Natural killer cell (primary cell): Measurements from ENCODE around the gene AP2A2. TPM values are rescaled to one million over a fixed set of nuclear protein-coding genes. Genes with fewer than 3 reads are reported as not detected.

Experiments
- ATAC-seq, 3 donors: fragments of 150-1000 bp in 2 of 3; fragments of 200-7000 bp in 1 of 3; cut with Tn5 transposase; 1 replicate in 1 of 3; 2 replicates in 2 of 3; pipeline ENCODE4 v1.10.0; 2021; ENCODE audit warnings: mild to moderate bottlenecking in 2 of 3, moderate library complexity in 2 of 3
- DNase-seq, 2 donors: peaks; one replicate each; pipeline versions ENCODE4 v3.0.0 to v3.0.0-alpha.2; 2013 to 2021; ENCODE audit warnings: mixed read lengths in 1 of 2
- H3K27ac ChIP-seq: one replicate; pipeline ENCODE4 v1.5.1; 2013; ENCODE audit warnings: mild to moderate bottlenecking, low read length
- H3K27me3 ChIP-seq: one replicate; pipeline ENCODE4 v1.6.1; 2013; ENCODE audit warnings: low read length; ENCODE audit not compliant: control insufficient read depth, insufficient read depth
- H3K36me3 ChIP-seq: one replicate; pipeline ENCODE4 v1.6.1; 2013; ENCODE audit warnings: low read length; ENCODE audit not compliant: control insufficient read depth, insufficient read depth
- H3K4me1 ChIP-seq: one replicate; pipeline ENCODE4 v1.6.1; 2013; ENCODE audit warnings: low read length; ENCODE audit not compliant: control insufficient read depth, insufficient read depth
- H3K4me3 ChIP-seq: one replicate; pipeline ENCODE4 v1.5.1; 2013; ENCODE audit warnings: low read length
- H3K9me3 ChIP-seq: one replicate; pipeline ENCODE4 v1.6.1; 2013; ENCODE audit warnings: low read length; ENCODE audit not compliant: control insufficient read depth, insufficient read depth
- H3K27ac Mint-ChIP-seq, 2 donors: one replicate each; pipeline ENCODE4 v1.8.0; 2022; ENCODE audit warnings: mild to moderate bottlenecking in 2 of 2, mixed read lengths in 2 of 2, moderate library complexity in 1 of 2
- H3K27me3 Mint-ChIP-seq, 2 donors: one replicate each; pipeline ENCODE4 v1.8.0; 2022; ENCODE audit warnings: low read depth in 2 of 2, mixed read lengths in 2 of 2
- H3K36me3 Mint-ChIP-seq: one replicate; pipeline ENCODE4 v1.8.0; 2022; ENCODE audit warnings: mixed read lengths
- H3K4me1 Mint-ChIP-seq, 2 donors: one replicate each; pipeline ENCODE4 v1.8.0; 2022; ENCODE audit warnings: mixed read lengths in 2 of 2
- H3K4me3 Mint-ChIP-seq: one replicate; pipeline ENCODE4 v1.8.0; 2022; ENCODE audit warnings: mild to moderate bottlenecking, moderate library complexity, mixed read lengths
- H3K9me3 Mint-ChIP-seq, 2 donors: one replicate each; pipeline ENCODE4 v1.8.0; 2022; ENCODE audit warnings: mixed read lengths in 2 of 2
- WGBS: methylation state at CpG from one replicate; pipeline ENCODE4 v1.1.7; 2013; ENCODE audit warnings: missing lambda C conversion rate; ENCODE audit not compliant: insufficient coverage; 5-methylcytosine and 5-hydroxymethylcytosine counted together
- intact Hi-C: fragments of 100-400 bp; cut with micrococcal nuclease; formaldehyde crosslinking; loops from one replicate; pipeline ENCODE4 v1.14.2; 2022
- total RNA-seq, 4 donors: library from RNA; stranded (reverse); fragments of 120-200 nt in 1 of 4; gene quantifications; one replicate each; pipeline versions ENCODE4 v1.2.3 to v1.2.4, GENCODE V29; 2013 to 2022
- TF ChIP-seq, protein P1 (sequence below): fragments of 200-600 bp; IDR thresholded peaks from one replicate; pipeline ENCODE4 v1.8.0; 2022; ENCODE audit warnings: antibody characterized with exemption

The AP2A2 gene
- total RNA-seq, 3 donors from 2014 or later (not counting 1 experiment from before 2014, with no cell fraction given) = 57.2 to 120 (median 82.9) TPM

DNA sequence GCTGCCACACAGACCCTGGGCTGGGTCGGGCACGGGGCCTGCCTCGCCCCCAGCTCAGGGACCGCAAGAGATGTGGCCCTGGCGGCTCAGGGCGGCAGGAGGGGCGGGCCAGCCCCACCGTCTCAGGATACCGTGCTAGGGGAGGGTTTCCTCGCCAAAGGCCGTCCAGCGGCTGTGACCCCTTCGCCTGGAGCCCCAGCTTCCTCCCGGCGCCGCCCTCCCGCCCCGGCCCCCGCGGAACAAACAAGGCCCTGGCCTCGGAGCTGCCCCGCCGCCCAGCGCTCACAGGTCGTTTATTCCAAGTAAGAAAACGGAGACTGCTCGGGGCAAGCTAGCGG lies 543 bp upstream of the AP2A2 start:
- Histone ChIP-seq H3K27ac (peak overlapping the region; percentile 61), H3K27me3 (no peaks in the 10 kb centered on the region), H3K9me3 (no peaks in the 10 kb centered on the region), H3K4me3 (peak overlapping the region; percentile 25), H3K36me3 (no peaks in the 10 kb centered on the region), H3K4me1 (peaks cover 30% of the 10 kb centered on the region)
- H3K27me3 Mint-ChIP-seq = no peaks in the 10 kb centered on the region
- no peaks in the 10 kb centered on the region for H3K36me3 Mint-ChIP-seq
- DNase-seq (peak in 1 of 2 donors; percentile 31), ATAC-seq (no peak)
- no peaks in the 10 kb centered on the region for H3K9me3 Mint-ChIP-seq
- H3K4me1 Mint-ChIP-seq = peaks cover 30 to 31% of the 10 kb centered on the region in 2 donors
- H3K4me3 Mint-ChIP-seq = peak overlapping the region; percentile 17
- 58% methylated on average over 28 of the region's 28 CpGs for WGBS
- intact Hi-C loops = no loop called here
- no peak overlapping the region for H3K27ac Mint-ChIP-seq
- TF ChIP-seq, protein P1, sequence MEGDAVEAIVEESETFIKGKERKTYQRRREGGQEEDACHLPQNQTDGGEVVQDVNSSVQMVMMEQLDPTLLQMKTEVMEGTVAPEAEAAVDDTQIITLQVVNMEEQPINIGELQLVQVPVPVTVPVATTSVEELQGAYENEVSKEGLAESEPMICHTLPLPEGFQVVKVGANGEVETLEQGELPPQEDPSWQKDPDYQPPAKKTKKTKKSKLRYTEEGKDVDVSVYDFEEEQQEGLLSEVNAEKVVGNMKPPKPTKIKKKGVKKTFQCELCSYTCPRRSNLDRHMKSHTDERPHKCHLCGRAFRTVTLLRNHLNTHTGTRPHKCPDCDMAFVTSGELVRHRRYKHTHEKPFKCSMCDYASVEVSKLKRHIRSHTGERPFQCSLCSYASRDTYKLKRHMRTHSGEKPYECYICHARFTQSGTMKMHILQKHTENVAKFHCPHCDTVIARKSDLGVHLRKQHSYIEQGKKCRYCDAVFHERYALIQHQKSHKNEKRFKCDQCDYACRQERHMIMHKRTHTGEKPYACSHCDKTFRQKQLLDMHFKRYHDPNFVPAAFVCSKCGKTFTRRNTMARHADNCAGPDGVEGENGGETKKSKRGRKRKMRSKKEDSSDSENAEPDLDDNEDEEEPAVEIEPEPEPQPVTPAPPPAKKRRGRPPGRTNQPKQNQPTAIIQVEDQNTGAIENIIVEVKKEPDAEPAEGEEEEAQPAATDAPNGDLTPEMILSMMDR = no peak

- Histone ChIP-seq H3K4me3 (peak overlapping the region; percentile 54), H3K9me3 (no peaks in the 10 kb centered on the region), H3K4me1 (peaks cover 30% of the 10 kb centered on the region), H3K27me3 (no peaks in the 10 kb centered on the region), H3K27ac (peak overlapping the region; percentile 50), H3K36me3 (no peaks in the 10 kb centered on the region)
- ATAC-seq = no peak
- H3K36me3 Mint-ChIP-seq = no peaks in the 10 kb centered on the region
- no peaks in the 10 kb centered on the region for H3K9me3 Mint-ChIP-seq
- TF ChIP-seq, protein P1 = no peak
- H3K4me1 Mint-ChIP-seq = peaks cover 38 to 40% of the 10 kb centered on the region in 2 donors
- WGBS = 20% methylated on average over 24 of the region's 26 CpGs
- no peaks in the 10 kb centered on the region for H3K27me3 Mint-ChIP-seq
- peak overlapping the region; percentile 80 to 83 for H3K27ac Mint-ChIP-seq
- DNase-seq = peak in 1 of 2 donors; percentile 49
- intact Hi-C loops = no loop called here
- peak overlapping the region; percentile 85 for H3K4me3 Mint-ChIP-seq
These were observed 759 bp downstream of the AP2A2 start for GRCh38 chr11:926341-926916.

GRCh38 chr11:927871-928270 lies 2.2 kb downstream of the AP2A2 start:
- Histone ChIP-seq H3K36me3 (no peaks in the 10 kb centered on the region), H3K4me1 (peaks cover 33% of the 10 kb centered on the region), H3K27me3 (no peaks in the 10 kb centered on the region), H3K27ac (peak overlapping the region; percentile 4), H3K4me3 (no peak overlapping the region), H3K9me3 (no peaks in the 10 kb centered on the region)
- H3K4me1 Mint-ChIP-seq = peaks cover 46 to 48% of the 10 kb centered on the region in 2 donors
- peak overlapping the region; percentile 49 for H3K4me3 Mint-ChIP-seq
- H3K9me3 Mint-ChIP-seq = no peaks in the 10 kb centered on the region
- TF ChIP-seq, protein P1 = no peak
- H3K27ac Mint-ChIP-seq = peak overlapping the region; percentile 80 to 83
- intact Hi-C loops = no loop called here
- WGBS = 32% methylated on average over 4 of the region's 7 CpGs
- ATAC-seq (peak in 1 of 3 donors; percentile 26), DNase-seq (peak in 1 of 2 donors; percentile 69)
- no peaks in the 10 kb centered on the region for H3K27me3 Mint-ChIP-seq
- H3K36me3 Mint-ChIP-seq = no peaks in the 10 kb centered on the region

DNA sequence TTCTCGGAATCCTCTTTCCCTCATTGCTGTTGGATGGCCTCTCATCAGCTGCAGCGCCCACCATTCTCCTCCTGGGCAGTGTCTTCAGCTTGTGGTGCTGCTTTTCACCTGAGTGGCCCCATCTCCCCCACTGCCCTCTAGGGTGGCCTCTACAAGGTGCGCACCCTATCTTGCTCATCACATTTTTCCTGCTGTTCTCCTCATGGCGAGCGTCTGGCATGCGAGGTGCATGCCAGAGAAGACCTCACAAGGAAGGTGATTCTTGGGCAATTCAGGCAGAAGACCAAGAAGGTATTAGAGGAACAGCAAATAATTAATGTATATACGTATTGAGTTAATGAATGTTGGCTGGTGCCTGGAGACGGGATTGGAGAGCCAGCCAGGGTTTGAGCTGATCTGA lies 3.1 kb downstream of the AP2A2 start:
- TF ChIP-seq, protein P1 = no peak
- Mint-ChIP-seq H3K4me3 (peak overlapping the region; percentile 51), H3K36me3 (no peaks in the 10 kb centered on the region), H3K9me3 (no peaks in the 10 kb centered on the region), H3K4me1 (peaks cover 53 to 57% of the 10 kb centered on the region in 2 donors), H3K27ac (peak overlapping the region; percentile 55 to 80), H3K27me3 (no peaks in the 10 kb centered on the region)
- ATAC-seq (no peak), DNase-seq (no peak)
- WGBS = 86% methylated on average over 8 of the region's 8 CpGs
- Histone ChIP-seq H3K36me3 (no peaks in the 10 kb centered on the region), H3K4me1 (peaks cover 38% of the 10 kb centered on the region), H3K4me3 (no peak overlapping the region), H3K27me3 (no peaks in the 10 kb centered on the region), H3K27ac (no peak overlapping the region), H3K9me3 (no peaks in the 10 kb centered on the region)
- intact Hi-C loops = no loop called here
